ENCODE data around the gene C5orf52.

- TF ChIP-seq CTCF (IDR thresholded peaks at IDR 0.05; ENCODE audit: insufficient read depth, low read length, poor library complexity, severe bottlenecking) (no peak), EZH2phosphoT487 (conservative IDR thresholded peaks at IDR 0.05; ENCODE audit: low read length) (no peak)
Measured at GRCh38 chr5:157703736-157704135, 32.4 kb downstream of the C5orf52 start.
